ENCODE measurements around the gene LYPD6. TPM values are rescaled to one million over a fixed set of nuclear protein-coding genes. Genes with fewer than 3 reads are reported as not detected.

LYPD6 gene
- total RNA-seq, 1 donor from 2014 or later, result 0.14 TPM

- DNase-seq (ENCODE audit: missing footprints) (no peak), ATAC-seq (no peak)
- intact Hi-C loops (cut with DNase I), result no loop called here
These were observed 59.2 kb downstream of the LYPD6 start for GRCh38 chr2:149389506-149390167.

DNA sequence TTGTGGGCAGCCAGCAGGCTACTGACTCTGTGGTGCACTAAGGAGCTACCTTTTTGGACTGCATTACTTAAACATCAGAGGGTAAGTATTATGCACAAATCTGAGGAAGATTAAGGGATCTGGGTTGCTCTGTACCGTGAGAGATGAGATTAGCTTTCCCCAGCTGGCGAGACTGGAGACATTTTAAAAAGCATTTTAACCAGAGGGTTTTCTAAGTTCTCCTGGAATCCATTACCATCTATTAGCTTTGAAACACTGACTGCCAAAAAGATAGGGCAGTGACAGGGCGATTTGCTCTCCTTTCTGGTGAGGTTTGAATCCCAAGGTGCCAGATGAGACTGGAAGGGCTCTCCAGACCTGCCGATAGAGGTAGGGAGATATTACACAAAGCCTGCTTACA, 63.2 kb downstream of the LYPD6 start:
- ATAC-seq (no peak), DNase-seq (ENCODE audit: missing footprints) (no peak)
- intact Hi-C loops (cut with DNase I), result no loop called here

GRCh38 chr2:149394864-149395263, 64.5 kb downstream of the LYPD6 start:
- no peak for ATAC-seq
- intact Hi-C loops (cut with DNase I), result no loop called here
- no peak for DNase-seq (ENCODE audit: missing footprints)

DNA sequence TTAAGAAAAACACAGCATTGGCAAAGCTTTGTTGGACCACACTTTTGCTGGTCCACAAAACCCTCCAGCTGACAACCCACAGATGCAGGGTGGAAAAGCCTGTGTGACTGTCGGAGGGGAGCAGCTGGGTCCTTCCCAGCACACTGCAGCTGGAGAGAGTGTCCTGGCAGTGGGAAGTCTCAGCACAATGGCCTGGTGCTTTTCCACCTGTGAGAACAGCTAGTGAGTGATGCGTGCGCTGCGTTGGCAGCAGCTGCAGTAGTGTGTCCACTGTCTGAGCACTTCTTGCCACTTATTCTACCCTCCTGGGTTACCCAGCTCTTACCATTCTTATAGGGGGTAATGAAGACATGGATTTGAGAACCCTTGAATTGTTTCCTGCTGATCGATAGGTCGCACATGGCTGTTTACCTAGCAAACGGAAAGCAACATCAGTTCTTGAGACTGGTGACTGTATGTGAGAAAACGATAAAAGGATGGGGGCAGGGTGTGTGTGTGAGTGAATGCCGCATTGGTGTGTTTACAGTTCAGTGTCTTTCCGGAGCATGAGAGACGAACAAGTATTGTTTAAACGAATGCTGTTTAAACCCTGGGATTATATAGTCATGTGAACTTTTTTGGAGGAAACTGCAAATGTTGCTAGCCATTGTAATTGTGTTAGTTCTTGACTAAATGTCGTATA, 69.7 kb downstream of the LYPD6 start:
- DNase-seq (ENCODE audit: missing footprints) (no peak), ATAC-seq (no peak)
- intact Hi-C loops (cut with DNase I), result no loop called here

- ATAC-seq (no peak), DNase-seq (ENCODE audit: missing footprints) (no peak)
- intact Hi-C loops (cut with DNase I), result no loop called here
These were observed 70.6 kb downstream of the LYPD6 start for GRCh38 chr2:149400997-149401396.

- no peak for ATAC-seq
- DNase-seq (ENCODE audit: missing footprints), result no peak
- intact Hi-C loops (cut with DNase I), result no loop called here
These were observed 79.1 kb downstream of the LYPD6 start for GRCh38 chr2:149409506-149409905.

- no peak for ATAC-seq
- intact Hi-C loops (cut with DNase I), result no loop called here
- DNase-seq (ENCODE audit: missing footprints), result no peak
These were observed 80.5 kb downstream of the LYPD6 start for GRCh38 chr2:149410701-149411484.

- DNase-seq (ENCODE audit: missing footprints) (no peak), ATAC-seq (no peak)
- intact Hi-C loops (cut with DNase I), result no loop called here
These were observed 83.1 kb downstream of the LYPD6 start for GRCh38 chr2:149413487-149413886.

DNA sequence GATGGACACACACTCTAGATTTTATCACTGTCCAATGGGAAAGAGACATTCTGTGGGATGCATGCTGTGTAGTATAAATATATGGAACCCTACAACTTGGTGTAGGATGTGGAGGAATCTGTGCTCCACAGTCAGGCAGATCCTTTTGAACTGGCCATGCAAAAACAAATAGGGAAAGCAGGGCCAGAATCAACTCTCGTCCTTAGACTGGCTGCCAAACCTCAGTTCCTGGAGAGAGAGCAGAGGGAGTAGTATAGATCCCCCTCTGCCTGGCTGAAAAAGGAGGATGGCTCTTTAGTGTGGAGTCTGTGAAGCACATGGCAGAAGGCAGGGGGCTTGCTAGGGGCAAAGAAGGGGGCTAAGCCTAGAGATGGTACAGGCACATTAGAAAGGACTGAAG, 84.7 kb downstream of the LYPD6 start:
- ATAC-seq (no peak), DNase-seq (ENCODE audit: missing footprints) (no peak)
- intact Hi-C loops (cut with DNase I), result no loop called here

DNA sequence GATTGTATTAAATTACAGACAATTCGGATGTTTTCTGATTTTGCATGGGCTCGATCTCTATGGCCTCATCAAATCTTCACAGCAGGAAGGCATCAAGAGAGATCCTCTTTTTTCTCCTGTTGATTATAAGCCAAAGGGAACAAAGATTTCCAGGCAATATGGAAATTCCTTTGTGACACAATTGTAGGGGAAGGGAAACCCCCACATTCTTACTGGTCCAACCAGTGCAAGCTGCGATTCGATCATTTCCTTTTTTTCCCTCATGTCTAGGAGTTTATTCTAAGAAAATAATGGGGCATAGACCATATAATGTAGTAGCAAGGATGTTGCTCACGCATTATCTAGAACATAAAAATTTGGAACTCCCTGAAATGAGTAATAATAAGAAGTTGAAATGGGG, 87.7 kb downstream of the LYPD6 start:
- ATAC-seq (no peak), DNase-seq (ENCODE audit: missing footprints) (no peak)
- intact Hi-C loops (cut with DNase I), result no loop called here

GRCh38 chr2:149420053-149420963, 89.9 kb downstream of the LYPD6 start:
- intact Hi-C loops (cut with DNase I), result no loop called here
- ATAC-seq (no peak), DNase-seq (ENCODE audit: missing footprints) (no peak)

- DNase-seq (ENCODE audit: missing footprints) (no peak), ATAC-seq (no peak)
- intact Hi-C loops (cut with DNase I), result no loop called here
These were observed 91.4 kb downstream of the LYPD6 start for GRCh38 chr2:149421791-149422190.

- intact Hi-C loops (cut with DNase I), result no loop called here
- DNase-seq (ENCODE audit: missing footprints) (no peak), ATAC-seq (no peak)
These were observed 92.1 kb downstream of the LYPD6 start for GRCh38 chr2:149422337-149422990.

GRCh38 chr2:149422991-149423338, 92.6 kb downstream of the LYPD6 start:
- ATAC-seq (no peak), DNase-seq (ENCODE audit: missing footprints) (no peak)
- intact Hi-C loops (cut with DNase I), result no loop called here

GRCh38 chr2:149423630-149424029, 93.2 kb downstream of the LYPD6 start:
- DNase-seq (ENCODE audit: missing footprints) (no peak), ATAC-seq (no peak)
- intact Hi-C loops (cut with DNase I), result no loop called here

GRCh38 chr2:149427387-149427786, 97.0 kb downstream of the LYPD6 start:
- intact Hi-C loops (cut with DNase I), result no loop called here
- DNase-seq (ENCODE audit: missing footprints) (no peak), ATAC-seq (no peak)

GRCh38 chr2:149428783-149429182, 98.4 kb downstream of the LYPD6 start:
- no peak for DNase-seq (ENCODE audit: missing footprints)
- intact Hi-C loops (cut with DNase I), result no loop called here
- ATAC-seq, result no peak

Data from Right ventricle myocardium inferior (tissue), 1 donor.